Small intestine (tissue), 7 donors: Measurements from ENCODE around the gene BAHD1. TPM values are rescaled to one million over a fixed set of nuclear protein-coding genes. Genes with fewer than 3 reads are reported as not detected.
"Not testable (repeated sequence)": the region's sequence is repeated elsewhere in the genome, so short reads cannot be mapped to it uniquely, and the experiment has no call there.

Source experiments
- DNase-seq, 2 donors: peaks; one replicate each; pipeline versions ENCODE4 v3.0.0 to v3.0.0-alpha.2; 2013
- FAIRE-seq: peaks from 2 replicates; lab custom pipeline; 2012; peaks lifted over from hg19 to GRCh38; lab: Jason Lieb, UNC
- H3K27ac ChIP-seq, 3 donors: one replicate each; pipeline ENCODE4 v1.5.1; 2013; ENCODE audit warnings: low read length in 2 of 3, mild to moderate bottlenecking in 2 of 3, control low read depth in 1 of 3, inconsistent platforms in 1 of 3, low read depth in 1 of 3, moderate library complexity in 1 of 3
- H3K27me3 ChIP-seq, 3 donors: one replicate each; pipeline ENCODE4 v1.6.1; 2013; ENCODE audit warnings: low read length in 3 of 3, inconsistent platforms in 1 of 3; ENCODE audit not compliant: control insufficient read depth in 3 of 3, insufficient read depth in 3 of 3
- H3K36me3 ChIP-seq, 3 donors: one replicate each; pipeline ENCODE4 v1.6.1; 2013; ENCODE audit warnings: low read length in 3 of 3, inconsistent platforms in 1 of 3, low read depth in 1 of 3, mild to moderate bottlenecking in 1 of 3, moderate library complexity in 1 of 3; ENCODE audit not compliant: control insufficient read depth in 3 of 3, insufficient read depth in 2 of 3
- H3K4me1 ChIP-seq, 3 donors: one replicate each; pipeline ENCODE4 v1.6.1; 2013; ENCODE audit warnings: low read length in 2 of 3, inconsistent platforms in 1 of 3, low read depth in 1 of 3, mild to moderate bottlenecking in 1 of 3, moderate library complexity in 1 of 3; ENCODE audit not compliant: control insufficient read depth in 3 of 3, insufficient read depth in 2 of 3
- H3K4me3 ChIP-seq, 3 donors: one replicate each; pipeline ENCODE4 v1.5.1; 2013; ENCODE audit warnings: low read length in 3 of 3, control low read depth in 1 of 3, inconsistent platforms in 1 of 3, low read depth in 1 of 3, mild to moderate bottlenecking in 1 of 3, moderate library complexity in 1 of 3
- H3K9me3 ChIP-seq, 2 donors: one replicate each; pipeline ENCODE4 v1.6.1; 2013; ENCODE audit warnings: low read depth in 1 of 2, low read length in 1 of 2; ENCODE audit not compliant: control insufficient read depth in 2 of 2, insufficient read depth in 1 of 2
- WGBS, 3 donors: extraction: QIAGEN DNeasy Blood & Tissue Kit; methylation state at CpG; one replicate each; pipeline ENCODE4 v1.1.7; 2013; 5-methylcytosine and 5-hydroxymethylcytosine counted together
- polyA plus RNA-seq, 4 donors: library from polyadenylated mRNA; stranded (reverse) in 3 of 4; unstranded in 1 of 4; fragments of 200-250 nt in 3 of 4; fragments of 120-200 nt in 1 of 4; gene quantifications; one replicate each; pipeline versions ENCODE4 v1.2.1 to v1.2.3, GENCODE V29; 2013
- donor health status: healthy with polysubstance abuse.
- donor health status: control.
- donor health status: control.
- donor health status: Bipolar disorder and iron deficiency.
- donor health status: healthy.

BAHD1 gene
- polyA plus RNA-seq, 4 donors = 10.7 to 32.5 (median 12.5) TPM

DNA sequence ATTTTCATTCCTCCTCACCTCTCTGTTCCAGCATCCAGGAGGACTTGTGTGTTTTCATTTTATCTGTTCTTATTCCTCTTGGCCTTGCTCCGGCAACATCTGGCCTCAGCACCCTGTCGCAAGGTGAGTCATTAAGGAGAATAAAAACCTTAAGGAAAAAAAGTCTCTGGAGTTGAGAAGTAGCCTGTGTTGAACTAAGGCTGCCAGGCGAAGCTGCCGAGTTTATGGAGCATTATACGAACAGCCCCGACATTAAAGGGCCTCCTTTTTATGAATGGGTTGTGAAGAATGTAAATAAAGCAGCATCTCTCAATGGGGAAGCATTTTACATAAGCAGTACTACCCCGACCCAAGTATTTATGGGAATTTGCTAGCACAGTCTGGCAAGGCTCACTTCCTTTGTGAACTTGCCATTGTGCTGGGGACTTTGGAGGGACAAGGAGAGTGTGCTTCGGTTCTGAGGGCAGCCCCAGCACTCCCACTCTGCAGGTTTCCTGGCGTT lies 4.7 kb downstream of the BAHD1 start:
- Histone ChIP-seq H3K27ac (no peak overlapping the region), H3K27me3 (no peaks in the 10 kb centered on the region), H3K4me3 (no peak overlapping the region), H3K4me1 (peaks cover 6 to 27% (median 7%) of the 10 kb centered on the region in 3 donors), H3K9me3 (no peaks in the 10 kb centered on the region), H3K36me3 (peaks cover 0 to 12% (median 0%) of the 10 kb centered on the region in 3 donors)
- DNase-seq (peak in 1 of 2 donors; percentile 52), FAIRE-seq (no peak)
- 25 to 43% (median 34%) methylated on average over 9 of the region's 9 CpGs for WGBS, 3 donors

- 76 to 81% (median 79%) methylated on average over 3 of the region's 3 CpGs for WGBS, 3 donors
- peaks cover 6 to 34% (median 8%) of the 10 kb centered on the region in 3 donors for H3K4me1 ChIP-seq
- no peak overlapping the region for H3K27ac ChIP-seq
Measured at GRCh38 chr15:40446144-40446543, 5.4 kb downstream of the BAHD1 start.

DNA sequence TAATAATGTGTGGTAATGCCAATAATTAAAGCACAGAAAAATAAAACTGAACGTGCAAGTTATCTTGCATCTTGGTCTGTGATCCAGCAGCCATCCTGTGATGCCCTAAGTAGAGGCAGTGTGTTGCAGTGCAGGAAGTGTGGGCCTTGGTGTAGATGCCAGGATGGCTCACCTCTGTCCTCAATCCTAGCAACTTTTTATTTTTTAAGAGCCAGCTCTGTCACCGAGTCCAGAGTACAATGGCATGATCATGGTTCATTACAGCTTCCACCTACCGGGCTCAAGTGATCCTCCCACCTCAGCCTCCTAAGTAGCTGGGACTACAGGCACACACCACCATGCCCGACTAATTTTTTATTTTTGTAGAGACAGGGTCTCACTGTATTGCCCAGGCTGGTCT lies 7.6 kb downstream of the BAHD1 start:
- peak in 1 of 2 donors; percentile 69 for DNase-seq
- no peak overlapping the region for H3K4me3 ChIP-seq
- H3K4me1 ChIP-seq = peaks cover 12 to 45% (median 15%) of the 10 kb centered on the region in 3 donors
- no peak for FAIRE-seq
- H3K27ac ChIP-seq = no peak overlapping the region
- H3K27me3 ChIP-seq = no peaks in the 10 kb centered on the region
- WGBS, 3 donors = 55 to 80% (median 56%) methylated on average over 4 of the region's 4 CpGs
- H3K36me3 ChIP-seq = peaks cover 0 to 11% (median 0%) of the 10 kb centered on the region in 3 donors
- H3K9me3 ChIP-seq = no peaks in the 10 kb centered on the region

More at GRCh38 chr15:40446144-40446543, 5.4 kb downstream of the BAHD1 start:
- FAIRE-seq (no peak), DNase-seq (no peak)
- no peaks in the 10 kb centered on the region for H3K9me3 ChIP-seq
- no peak overlapping the region for H3K4me3 ChIP-seq
- H3K36me3 ChIP-seq = peaks cover 0 to 12% (median 0%) of the 10 kb centered on the region in 3 donors
- H3K27me3 ChIP-seq = no peaks in the 10 kb centered on the region

DNA sequence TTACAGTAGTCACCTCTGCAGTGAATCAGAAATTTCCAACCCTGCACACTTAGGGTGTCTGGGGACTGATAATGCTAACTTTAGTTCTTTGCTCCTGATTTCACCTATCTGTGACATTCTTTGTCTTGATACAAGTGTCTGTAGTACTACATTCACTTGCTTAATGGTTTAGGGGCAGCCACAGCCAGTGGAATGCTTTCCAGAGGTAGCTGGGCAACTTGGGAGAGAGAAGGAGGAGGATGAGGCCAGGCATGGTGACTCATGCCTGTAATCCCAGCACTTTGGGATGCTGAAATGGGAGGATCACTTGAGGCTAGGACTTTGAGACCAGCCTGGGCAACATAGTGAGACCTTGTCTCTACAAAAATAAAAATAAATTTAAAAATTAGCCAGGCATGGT lies 8.5 kb downstream of the BAHD1 start:
- FAIRE-seq = no peak

GRCh38 chr15:40450047-40450446 lies 9.3 kb downstream of the BAHD1 start:
- H3K27me3 ChIP-seq = no peaks in the 10 kb centered on the region
- H3K4me3 ChIP-seq = no peak overlapping the region
- DNase-seq (no peak), FAIRE-seq (no peak)
- no peak overlapping the region for H3K27ac ChIP-seq
- peaks cover 16 to 51% (median 16%) of the 10 kb centered on the region in 3 donors for H3K4me1 ChIP-seq
- no peaks in the 10 kb centered on the region for H3K9me3 ChIP-seq
- whole genome bisulfite sequencing, 3 donors = 92 to 93% (median 93%) methylated on average over 2 of the region's 2 CpGs
- peaks cover 0 to 13% (median 0%) of the 10 kb centered on the region in 3 donors for H3K36me3 ChIP-seq

More for the DNA sequence above, 8.5 kb downstream of the BAHD1 start:
- Histone ChIP-seq H3K27me3 (no peaks in the 10 kb centered on the region), H3K4me1 (peaks cover 15 to 47% (median 19%) of the 10 kb centered on the region in 3 donors), H3K36me3 (peaks cover 0 to 10% (median 0%) of the 10 kb centered on the region in 3 donors), H3K9me3 (no peaks in the 10 kb centered on the region), H3K27ac (no peak overlapping the region), H3K4me3 (no peak overlapping the region)
- DNase-seq = no peak

- Histone ChIP-seq H3K36me3 (peaks cover 0 to 19% (median 0%) of the 10 kb centered on the region in 3 donors), H3K27me3 (no peaks in the 10 kb centered on the region), H3K4me1 (peaks cover 21 to 55% (median 21%) of the 10 kb centered on the region in 3 donors), H3K4me3 (no peak overlapping the region), H3K9me3 (no peaks in the 10 kb centered on the region), H3K27ac (peak overlapping the region; percentile 6 to 58 (median 46))
- WGBS, 3 donors = 16 to 59% (median 27%) methylated on average over 3 of the region's 3 CpGs
- no peak for FAIRE-seq
- peak; percentile 53 to 78 for DNase-seq
Measured at GRCh38 chr15:40451527-40452158, 10.9 kb downstream of the BAHD1 start.

GRCh38 chr15:40452296-40453090 lies 11.7 kb downstream of the BAHD1 start:
- peak in 1 of 2 donors; percentile 25 for DNase-seq
- Histone ChIP-seq H3K36me3 (peaks cover 0 to 24% (median 0%) of the 10 kb centered on the region in 3 donors), H3K9me3 (no peaks in the 10 kb centered on the region), H3K27me3 (no peaks in the 10 kb centered on the region), H3K4me1 (peaks cover 21 to 63% (median 21%) of the 10 kb centered on the region in 3 donors), H3K27ac (peak overlapping the region; percentile 6 to 58 (median 46)), H3K4me3 (no peak overlapping the region)
- no peak for FAIRE-seq
- 24 to 49% (median 26%) methylated on average over 10 to 11 of the region's 11 CpGs for WGBS, 3 donors

DNA sequence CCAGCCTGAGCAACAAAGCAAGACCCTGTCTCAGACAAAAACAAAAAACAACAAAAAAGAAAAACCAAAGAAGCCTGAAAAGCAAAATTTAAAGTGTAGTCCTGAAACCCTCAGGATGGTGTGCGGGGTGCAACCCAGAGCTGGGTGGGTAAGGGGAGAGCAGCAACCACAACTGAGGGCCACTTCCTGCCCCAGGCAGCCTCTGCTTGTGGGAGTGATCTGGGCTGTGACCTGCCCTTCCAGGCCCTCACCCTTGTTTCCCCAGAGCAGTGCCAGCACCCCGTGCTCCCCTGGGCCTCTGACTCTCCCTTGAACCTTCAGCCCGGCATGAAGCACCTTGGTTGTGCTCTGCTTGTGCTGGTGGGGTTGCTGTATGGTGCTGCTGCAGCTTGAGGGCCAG lies 13.2 kb downstream of the BAHD1 start:
- peaks cover 0 to 31% (median 2%) of the 10 kb centered on the region in 3 donors for H3K36me3 ChIP-seq
- not testable (repeated sequence) for FAIRE-seq, H3K27ac ChIP-seq, H3K4me3 ChIP-seq, H3K27me3 ChIP-seq, DNase-seq, H3K9me3 ChIP-seq
- 44 to 57% (median 53%) methylated on average over 2 to 3 of the region's 3 CpGs for WGBS, 3 donors
- H3K4me1 ChIP-seq = peaks cover 21 to 64% (median 21%) of the 10 kb centered on the region in 3 donors
